Measurements from ENCODE around the gene HNRNPL.
"Not testable (repeated sequence)": the region's sequence is repeated elsewhere in the genome, so short reads cannot be mapped to it uniquely, and the experiment has no call there.

The HNRNPL gene

GRCh38 chr19:38836983-38837626 is 12.7 kb downstream of the HNRNPL start:
- CTCF ChIA-PET: interaction anchor here (0.9 kb wide), 1 partner anchor 19 kb away, joined by 3 read pairs; no protein-coding TSS in a partner anchor
- Mint-ChIP-seq H3K9me3 (no peaks in the 10 kb centered on the region), H3K4me1 (peaks cover 38% of the 10 kb centered on the region), H3K36me3 (peaks cover 64% of the 10 kb centered on the region), H3K27ac (no peak overlapping the region), H3K27me3 (peaks cover 4% of the 10 kb centered on the region), H3K4me3 (no peak overlapping the region)
- no peak for DNase-seq

GRCh38 chr19:38836159-38836982 is 13.4 kb downstream of the HNRNPL start:
- Mint-ChIP-seq H3K36me3 (peaks cover 60% of the 10 kb centered on the region), H3K9me3 (no peaks in the 10 kb centered on the region), H3K27ac (no peak overlapping the region), H3K4me1 (peaks cover 37% of the 10 kb centered on the region), H3K4me3 (no peak overlapping the region), H3K27me3 (no peaks in the 10 kb centered on the region)
- DNase-seq: no peak
- CTCF ChIA-PET: no interaction called here

GRCh38 chr19:38834590-38834989 is 15.2 kb downstream of the HNRNPL start:
- Mint-ChIP-seq H3K9me3 (no peaks in the 10 kb centered on the region), H3K27ac (no peak overlapping the region), H3K36me3 (peaks cover 55% of the 10 kb centered on the region), H3K4me1 (peaks cover 36% of the 10 kb centered on the region), H3K4me3 (no peak overlapping the region), H3K27me3 (no peaks in the 10 kb centered on the region)
- no peak for DNase-seq
- CTCF ChIA-PET: no interaction called here

GRCh38 chr19:38834104-38834490 is 15.7 kb downstream of the HNRNPL start:
- peaks cover 50% of the 10 kb centered on the region for H3K36me3 Mint-ChIP-seq
- no peak for DNase-seq
- peaks cover 36% of the 10 kb centered on the region for H3K4me1 Mint-ChIP-seq
- no peak overlapping the region for H3K4me3 Mint-ChIP-seq
- CTCF ChIA-PET: no interaction called here
- H3K27me3 Mint-ChIP-seq: no peaks in the 10 kb centered on the region
- H3K27ac Mint-ChIP-seq: no peak overlapping the region
- no peaks in the 10 kb centered on the region for H3K9me3 Mint-ChIP-seq

- Mint-ChIP-seq H3K27me3 (no peaks in the 10 kb centered on the region), H3K36me3 (peaks cover 44% of the 10 kb centered on the region), H3K4me1 (peaks cover 32% of the 10 kb centered on the region), H3K9me3 (no peaks in the 10 kb centered on the region), H3K27ac (peak overlapping the region; percentile 3), H3K4me3 (no peak overlapping the region)
- CTCF ChIA-PET: no interaction called here
- no peak for DNase-seq
These were observed 16.7 kb downstream of the HNRNPL start for GRCh38 chr19:38833092-38833425.

- H3K4me3 Mint-ChIP-seq: peak overlapping the region; percentile 81
These were observed 18.6 kb downstream of the HNRNPL start for GRCh38 chr19:38831142-38831605.

GRCh38 chr19:38830039-38830733 is 19.6 kb downstream of the HNRNPL start:
- no peak for DNase-seq
- CTCF ChIA-PET: no interaction called here
- peaks cover 32% of the 10 kb centered on the region for H3K4me1 Mint-ChIP-seq
- H3K36me3 Mint-ChIP-seq: peaks cover 32% of the 10 kb centered on the region
- H3K27ac Mint-ChIP-seq: peak overlapping the region; percentile 94
- peak overlapping the region; percentile 81 for H3K4me3 Mint-ChIP-seq
- H3K27me3 Mint-ChIP-seq: no peaks in the 10 kb centered on the region
- H3K9me3 Mint-ChIP-seq: no peaks in the 10 kb centered on the region

More at GRCh38 chr19:38831142-38831605, 18.6 kb downstream of the HNRNPL start:
- H3K27ac Mint-ChIP-seq: peak overlapping the region; percentile 94
- no peaks in the 10 kb centered on the region for H3K9me3 Mint-ChIP-seq
- CTCF ChIA-PET: interaction anchor here (0.5 to 1.0 kb wide), 2 partner anchors 38 to 73 kb away, joined by 3 to 4 read pairs; no protein-coding TSS in a partner anchor
- no peaks in the 10 kb centered on the region for H3K27me3 Mint-ChIP-seq
- peak; percentile 49 for DNase-seq
- H3K36me3 Mint-ChIP-seq: peaks cover 41% of the 10 kb centered on the region
- peaks cover 32% of the 10 kb centered on the region for H3K4me1 Mint-ChIP-seq

- not testable (repeated sequence) for H3K27ac Mint-ChIP-seq, DNase-seq, H3K4me3 Mint-ChIP-seq, H3K9me3 Mint-ChIP-seq, H3K27me3 Mint-ChIP-seq
- H3K36me3 Mint-ChIP-seq: peaks cover 36% of the 10 kb centered on the region
- H3K4me1 Mint-ChIP-seq: peaks cover 32% of the 10 kb centered on the region
- CTCF ChIA-PET: interaction anchor here (0.7 kb wide), 1 partner anchor 10 kb away, joined by 3 read pairs; no protein-coding TSS in a partner anchor
These were observed 20.6 kb downstream of the HNRNPL start for GRCh38 chr19:38829203-38829602.

- Mint-ChIP-seq H3K4me1 (peaks cover 18% of the 10 kb centered on the region), H3K4me3 (no peak overlapping the region), H3K27me3 (no peaks in the 10 kb centered on the region), H3K36me3 (peaks cover 53% of the 10 kb centered on the region), H3K9me3 (no peaks in the 10 kb centered on the region), H3K27ac (no peak overlapping the region)
- no peak for DNase-seq
- CTCF ChIA-PET: no interaction called here
These were observed 22.8 kb downstream of the HNRNPL start for GRCh38 chr19:38826856-38827551.

GRCh38 chr19:38825936-38826335 is 23.9 kb downstream of the HNRNPL start:
- H3K27ac Mint-ChIP-seq, CTCF ChIA-PET, DNase-seq, H3K4me3 Mint-ChIP-seq, H3K9me3 Mint-ChIP-seq, H3K27me3 Mint-ChIP-seq: not testable (repeated sequence)
- Mint-ChIP-seq H3K4me1 (peaks cover 10% of the 10 kb centered on the region), H3K36me3 (peaks cover 50% of the 10 kb centered on the region)

GRCh38 chr19:38821230-38821825 is 28.5 kb downstream of the HNRNPL start:
- H3K4me3 Mint-ChIP-seq, CTCF ChIA-PET, H3K4me1 Mint-ChIP-seq, H3K9me3 Mint-ChIP-seq, DNase-seq, H3K27ac Mint-ChIP-seq, H3K27me3 Mint-ChIP-seq: not testable (repeated sequence)
- H3K36me3 Mint-ChIP-seq: peaks cover 45% of the 10 kb centered on the region

GRCh38 chr19:38819231-38819920 is 30.4 kb downstream of the HNRNPL start:
- CTCF ChIA-PET: interaction anchor here (0.6 kb wide), 2 partner anchors 10 to 78 kb away, joined by 3 read pairs; no protein-coding TSS in a partner anchor
- Mint-ChIP-seq H3K27ac (no peak overlapping the region), H3K9me3 (no peaks in the 10 kb centered on the region), H3K36me3 (peaks cover 49% of the 10 kb centered on the region), H3K4me1 (no peaks in the 10 kb centered on the region), H3K27me3 (no peaks in the 10 kb centered on the region), H3K4me3 (no peak overlapping the region)
- DNase-seq: no peak

GRCh38 chr19:38817081-38817480 is 32.7 kb downstream of the HNRNPL start:
- H3K27ac Mint-ChIP-seq: no peak overlapping the region
- peaks cover 26% of the 10 kb centered on the region for H3K36me3 Mint-ChIP-seq
- CTCF ChIA-PET: interaction anchor here (1.4 kb wide), 1 partner anchor 21 kb away, joined by 3 read pairs; no protein-coding TSS in a partner anchor
- no peak overlapping the region for H3K4me3 Mint-ChIP-seq
- H3K27me3 Mint-ChIP-seq: no peaks in the 10 kb centered on the region
- no peak for DNase-seq
- no peaks in the 10 kb centered on the region for H3K4me1 Mint-ChIP-seq
- H3K9me3 Mint-ChIP-seq: no peaks in the 10 kb centered on the region
